Medulla oblongata (tissue), 1 donor: Measurements from ENCODE around the gene ZNF281.
"Not testable (repeated sequence)": the region's sequence is repeated elsewhere in the genome, so short reads cannot be mapped to it uniquely, and the experiment has no call there.

Experiments
- DNase-seq: peaks from one replicate; pipeline ENCODE4 v3.0.0-alpha.2; 2015; ENCODE audit errors: extremely low spot score

The ZNF281 gene

DNA sequence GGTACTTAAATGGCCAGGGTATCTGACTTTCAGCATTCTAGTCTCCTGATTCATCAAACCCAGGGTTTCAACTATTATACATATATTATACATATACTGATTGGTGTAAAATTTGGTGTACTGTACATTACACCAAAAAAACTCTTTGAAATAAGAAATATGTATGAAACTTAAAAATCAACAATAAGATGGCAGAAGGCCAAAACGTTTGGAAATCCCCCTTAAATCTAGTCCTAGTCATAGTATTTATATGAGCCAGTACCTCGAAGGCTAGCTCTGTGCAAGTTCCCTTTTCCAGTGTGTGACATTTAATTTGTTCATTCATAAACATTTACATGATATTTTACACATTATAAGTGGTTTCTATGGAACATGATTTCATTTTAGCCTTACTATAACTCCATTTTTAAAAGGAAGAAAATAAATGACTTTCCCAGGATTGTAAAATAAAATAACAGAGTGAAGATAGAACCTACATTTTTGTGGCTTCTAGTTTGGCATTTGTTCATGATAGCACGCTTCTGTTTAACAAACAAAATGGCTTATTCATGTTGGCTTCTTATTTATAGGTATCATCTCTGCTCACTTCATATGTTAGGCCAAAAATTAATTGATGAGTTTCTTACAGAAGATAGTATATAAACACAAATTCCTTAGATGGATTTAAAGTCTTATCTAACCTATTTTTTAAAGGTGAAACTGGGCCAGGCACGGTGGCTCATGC is 18.8 kb upstream of the ZNF281 start:
- DNase-seq: no peak

DNA sequence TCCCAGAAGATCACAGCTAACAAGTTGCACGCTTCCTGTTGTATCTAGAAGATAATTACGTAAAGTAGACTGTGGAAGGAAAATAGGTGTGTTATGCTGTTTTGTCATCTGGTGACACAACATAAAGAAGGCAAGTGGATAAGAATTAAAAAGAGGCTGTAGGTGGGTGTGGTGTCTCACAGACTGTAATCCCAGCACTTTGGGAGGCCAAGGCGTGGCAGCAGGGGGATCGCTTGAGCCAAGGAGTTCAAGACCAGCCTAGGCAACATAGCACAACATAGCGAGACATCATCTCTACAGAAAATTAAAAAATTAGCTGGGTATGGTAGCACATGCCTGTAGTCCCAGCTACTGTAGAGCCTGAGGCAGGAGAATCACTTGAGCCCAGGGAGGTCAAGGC is 17.9 kb upstream of the ZNF281 start:
- DNase-seq: no peak

DNA sequence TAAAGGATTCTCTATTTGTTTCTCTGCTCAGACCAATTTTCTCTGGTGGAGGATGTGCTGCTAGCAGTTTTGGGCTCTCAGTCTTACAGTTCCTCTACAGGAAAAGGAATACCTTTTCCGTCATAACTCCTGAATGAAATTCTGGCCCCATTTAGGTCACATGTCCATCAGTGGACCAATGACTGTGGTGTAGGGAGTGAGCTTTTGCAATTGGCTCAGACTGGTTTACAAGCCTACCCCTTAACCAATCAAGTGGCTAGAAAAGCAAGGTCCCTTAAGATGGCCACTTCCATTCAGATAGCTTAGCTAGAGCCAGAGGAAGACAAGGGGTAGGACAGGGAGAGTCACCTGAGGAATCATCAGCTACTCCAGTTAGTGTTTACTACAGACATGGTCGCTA is 16.4 kb upstream of the ZNF281 start:
- no peak for DNase-seq

DNA sequence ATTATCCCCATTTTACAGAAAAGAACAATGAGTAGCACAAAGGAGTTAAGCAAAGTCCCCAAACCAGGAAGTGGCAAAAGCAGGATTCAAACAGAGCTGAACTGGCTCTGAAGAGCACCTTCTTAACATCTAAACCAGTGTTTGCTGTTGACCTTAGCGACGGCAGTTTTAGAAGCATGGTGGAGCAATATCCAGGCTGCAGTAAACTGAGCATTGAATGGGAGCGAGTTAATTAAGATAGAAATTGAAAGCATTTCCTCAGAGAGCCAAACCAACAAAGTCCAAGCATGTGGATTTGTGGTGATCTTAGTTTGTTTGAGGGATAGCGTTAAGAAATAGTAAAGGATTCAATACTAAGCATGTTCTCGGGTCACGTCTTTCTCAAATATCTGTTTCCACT is 13.4 kb upstream of the ZNF281 start:
- DNase-seq: no peak

DNA sequence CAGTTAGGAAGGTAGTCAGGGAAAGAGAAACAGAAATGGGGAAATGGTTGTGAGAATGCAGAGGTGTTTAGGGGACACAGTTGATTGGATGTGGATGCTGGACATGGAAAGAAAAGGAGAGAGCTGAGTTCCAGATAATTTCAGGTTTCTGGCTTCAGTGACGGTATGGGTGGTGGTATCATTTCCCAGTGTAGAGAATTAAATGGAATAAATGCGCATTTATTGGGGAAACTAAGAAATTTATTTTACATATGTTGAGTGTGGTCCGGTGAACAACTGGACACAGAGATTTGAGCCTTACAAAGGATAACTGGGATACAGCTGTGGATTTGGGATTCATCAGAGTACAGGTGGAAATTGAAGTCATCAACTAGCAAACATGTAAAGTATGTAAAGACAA is 12.4 kb upstream of the ZNF281 start:
- no peak for DNase-seq

DNA sequence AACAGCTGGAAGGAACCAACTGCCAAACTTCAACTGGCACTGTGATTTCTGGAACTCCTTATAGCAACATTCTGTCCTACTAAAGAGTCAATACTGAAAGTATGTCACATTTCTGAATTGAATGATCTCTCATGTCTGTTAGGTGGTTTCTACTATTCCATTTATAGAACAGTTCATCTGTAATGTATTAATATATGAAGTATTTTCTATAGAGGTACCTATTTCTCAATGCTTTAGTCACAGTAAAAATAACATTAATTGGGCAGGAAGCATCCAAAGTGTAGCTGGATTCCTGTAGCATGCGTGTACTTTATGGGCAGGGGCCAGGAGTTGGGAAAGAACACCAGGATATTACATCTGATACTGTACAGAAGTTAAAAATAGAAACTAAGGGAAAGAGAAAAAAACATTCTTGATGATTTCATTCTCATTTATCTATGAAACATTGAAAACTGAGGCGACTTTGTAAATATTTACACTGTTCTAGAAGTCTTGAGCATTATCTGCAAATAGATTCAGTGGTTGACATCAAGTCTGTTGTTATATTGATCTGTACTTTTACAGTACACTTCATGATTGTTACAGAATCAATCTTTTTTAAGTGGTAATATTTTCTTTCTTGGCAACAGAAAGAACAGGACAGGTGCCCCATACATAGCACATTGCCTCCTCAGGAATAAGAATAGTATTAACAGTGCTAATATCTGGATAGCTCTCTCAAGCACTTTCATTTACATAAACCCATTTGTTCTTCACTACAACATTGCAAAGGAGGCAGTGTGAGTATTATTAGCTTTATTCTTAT is 6.2 kb upstream of the ZNF281 start:
- DNase-seq: no peak

DNA sequence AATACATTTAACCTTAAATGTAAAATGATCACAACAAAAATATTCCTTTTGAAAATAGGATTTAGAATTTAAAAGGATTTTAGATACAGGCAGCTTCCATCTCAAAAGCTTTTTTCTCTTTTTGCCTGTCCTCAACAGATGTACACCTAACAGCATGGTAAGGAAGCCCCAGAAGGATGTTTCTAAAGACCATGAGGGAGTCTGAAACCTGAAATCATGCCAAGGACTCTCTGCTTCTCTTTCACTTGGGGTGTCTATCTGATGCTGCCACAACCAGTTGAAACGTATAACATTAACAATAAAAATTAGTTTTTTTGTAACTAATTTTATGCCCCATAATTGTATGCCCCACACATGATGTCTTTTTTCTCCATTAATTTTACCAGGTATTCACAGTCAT is 5.4 kb upstream of the ZNF281 start:
- DNase-seq: no peak

DNA sequence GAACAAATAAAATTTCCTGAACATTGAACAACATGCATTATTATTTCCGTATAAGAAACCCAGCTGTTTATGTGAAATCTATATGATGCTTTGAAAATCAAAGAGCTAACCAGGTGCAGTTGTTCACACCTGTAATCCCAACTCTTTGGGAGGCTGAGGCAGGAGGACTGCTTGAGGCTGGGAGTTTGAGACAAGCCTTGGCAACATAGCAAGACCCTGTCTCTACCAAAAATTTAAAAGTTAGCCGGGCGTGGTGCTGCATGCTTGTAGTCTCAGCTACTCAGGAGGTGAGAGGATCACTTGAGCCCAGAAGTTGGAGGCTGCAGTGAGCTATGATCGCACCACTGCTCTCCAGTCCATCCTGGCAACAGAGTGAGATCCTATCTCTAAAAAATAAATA is 4.8 kb upstream of the ZNF281 start:
- no peak for DNase-seq

DNA sequence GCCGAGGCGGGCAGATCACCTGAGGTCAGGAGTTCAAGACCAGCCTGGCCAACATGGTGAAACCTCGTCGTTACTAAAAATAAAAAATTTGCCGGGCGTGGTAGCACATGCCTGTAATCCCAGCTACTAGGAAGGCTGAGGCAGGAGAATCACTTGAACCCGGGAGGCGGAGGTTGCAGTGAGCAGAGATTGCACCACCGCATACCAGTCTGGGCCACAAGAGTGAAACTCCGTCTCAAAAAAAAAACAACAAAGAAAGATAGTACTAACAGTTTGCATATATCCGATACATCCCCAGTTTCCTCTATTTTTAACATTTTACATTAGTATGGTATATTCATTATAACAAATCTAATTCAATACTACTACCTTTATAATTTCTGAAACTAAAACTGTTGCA is 3.9 kb upstream of the ZNF281 start:
- DNase-seq: not testable (repeated sequence)

DNA sequence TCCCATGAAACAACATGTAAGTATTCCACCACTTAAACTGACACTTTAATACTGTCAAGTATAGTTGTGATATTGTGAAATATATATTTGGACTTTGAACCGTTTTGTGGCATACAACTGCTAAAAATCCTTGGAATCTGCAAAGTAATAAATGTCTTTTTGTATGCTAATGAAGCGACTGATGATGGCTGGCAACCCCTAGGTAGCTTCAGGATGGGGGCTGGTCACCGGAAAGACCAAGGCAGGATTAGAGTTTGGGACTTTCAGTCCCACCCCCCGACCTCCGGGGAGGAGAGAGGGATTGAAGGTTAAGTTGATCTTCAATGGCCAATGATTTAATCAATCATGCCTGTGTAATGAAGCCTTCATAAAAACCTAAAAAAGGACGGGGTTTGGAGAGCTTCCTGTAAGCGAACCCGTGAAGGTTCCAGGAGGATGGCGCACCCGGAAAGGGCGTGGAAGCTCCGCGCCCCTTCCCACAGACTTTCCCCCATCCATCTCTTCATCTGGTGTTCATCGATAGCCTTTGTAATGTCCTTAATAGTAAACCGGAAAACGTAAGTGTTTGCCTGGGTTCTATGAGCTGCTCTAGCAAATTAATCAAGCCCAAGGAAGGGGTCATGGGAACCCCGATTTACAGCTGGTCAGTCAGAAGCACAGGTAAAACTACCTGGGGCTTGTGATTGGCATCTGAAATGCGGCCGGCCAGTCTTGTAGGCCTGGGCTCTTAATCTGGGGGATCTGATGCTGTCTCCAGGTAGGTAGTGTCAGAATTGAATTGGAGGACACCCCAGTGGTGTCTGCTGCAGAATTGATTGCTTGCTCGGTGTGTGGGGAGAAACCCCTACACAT is 1.8 kb upstream of the ZNF281 start:
- DNase-seq: no peak

DNA sequence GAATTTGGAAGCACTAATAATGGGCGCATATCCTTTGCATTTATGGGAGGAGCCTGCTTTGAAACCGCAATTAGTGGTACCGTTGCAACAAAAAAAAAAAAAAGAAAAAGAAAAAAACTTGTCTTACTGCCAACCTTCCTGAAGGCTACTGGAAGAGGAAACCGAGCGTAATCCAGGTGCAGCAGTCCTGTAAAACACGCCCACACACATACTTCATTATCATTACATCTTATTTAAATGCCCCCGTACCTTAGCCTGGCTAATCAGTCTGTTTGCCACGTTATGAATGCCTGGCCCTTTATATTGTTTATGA is 686 bp upstream of the ZNF281 start:
- DNase-seq: no peak

DNA sequence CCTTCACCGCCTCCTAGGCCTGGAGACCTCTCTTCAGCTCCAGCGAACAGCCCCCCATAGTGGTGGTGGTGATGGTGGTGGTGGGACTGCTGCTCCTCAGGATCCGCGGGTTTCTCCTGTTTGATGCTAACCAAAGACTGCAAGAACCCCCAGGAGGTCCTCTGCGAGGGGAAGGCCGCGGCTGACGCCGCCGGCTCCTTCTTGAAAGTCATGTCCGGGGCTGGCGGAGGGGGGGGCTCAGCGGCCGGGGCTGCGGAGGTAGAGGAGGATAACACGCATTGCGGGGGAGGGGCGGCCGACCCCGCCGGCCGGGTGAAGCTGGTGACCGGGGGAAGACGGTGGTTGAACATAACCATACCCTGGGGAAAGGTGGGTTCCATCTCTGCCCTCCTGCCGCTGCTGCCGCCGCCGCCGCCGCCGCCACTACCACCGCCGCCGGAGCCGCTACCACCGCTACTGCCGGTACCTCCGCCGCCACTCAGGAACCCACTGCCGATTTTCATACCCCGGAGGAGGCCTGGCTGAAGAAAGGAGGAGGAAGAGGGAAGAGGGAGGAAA is 554 bp downstream of the ZNF281 start:
- DNase-seq: no peak

DNA sequence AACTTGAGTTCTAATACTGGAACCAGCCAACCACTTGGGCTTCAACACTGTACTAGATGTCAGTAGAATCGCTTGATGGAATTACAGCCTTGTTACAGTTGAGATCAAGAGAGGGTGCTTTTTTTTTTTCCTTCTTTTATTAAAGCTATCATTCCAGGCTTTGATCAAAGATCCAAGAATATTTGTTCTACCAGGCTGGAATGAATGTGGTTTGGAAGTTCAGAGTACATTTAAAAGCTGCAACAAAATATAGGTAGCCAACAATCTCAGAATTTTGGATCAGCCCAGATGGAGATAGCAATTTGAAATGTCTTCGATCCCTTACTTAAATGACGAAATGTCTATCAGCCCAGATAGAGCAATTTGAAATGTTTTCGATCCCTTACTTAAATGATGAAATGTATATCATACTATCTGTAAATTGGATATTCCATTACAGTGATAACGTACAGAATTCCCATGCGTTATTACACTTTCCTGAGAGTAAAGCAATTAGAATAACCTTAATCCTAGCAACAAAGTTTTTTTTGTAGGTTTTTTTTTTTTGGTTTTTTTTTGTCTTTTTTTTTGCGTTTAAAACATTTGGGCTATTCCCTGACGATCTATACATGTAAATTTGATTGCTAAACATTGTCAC is 3.6 kb downstream of the ZNF281 start:
- DNase-seq: no peak

DNA sequence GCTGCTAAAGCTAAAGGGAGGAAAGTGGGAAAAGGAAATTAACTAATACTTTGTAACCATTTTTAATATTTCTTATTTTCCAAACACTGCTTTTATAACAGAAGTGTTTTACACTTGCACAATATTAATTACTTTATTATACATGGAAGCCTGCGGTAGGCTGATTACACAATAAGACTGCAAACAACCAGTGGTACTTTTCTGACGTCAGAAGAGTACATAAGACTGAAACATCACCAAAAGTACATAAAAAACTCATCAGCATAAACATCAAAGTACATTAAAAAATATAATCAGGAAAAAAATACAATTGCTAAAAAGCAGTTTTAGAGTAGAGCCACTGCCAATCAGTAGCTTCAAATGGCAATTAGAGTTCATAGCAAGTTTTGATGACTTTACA is 4.6 kb downstream of the ZNF281 start:
- DNase-seq: no peak

DNA sequence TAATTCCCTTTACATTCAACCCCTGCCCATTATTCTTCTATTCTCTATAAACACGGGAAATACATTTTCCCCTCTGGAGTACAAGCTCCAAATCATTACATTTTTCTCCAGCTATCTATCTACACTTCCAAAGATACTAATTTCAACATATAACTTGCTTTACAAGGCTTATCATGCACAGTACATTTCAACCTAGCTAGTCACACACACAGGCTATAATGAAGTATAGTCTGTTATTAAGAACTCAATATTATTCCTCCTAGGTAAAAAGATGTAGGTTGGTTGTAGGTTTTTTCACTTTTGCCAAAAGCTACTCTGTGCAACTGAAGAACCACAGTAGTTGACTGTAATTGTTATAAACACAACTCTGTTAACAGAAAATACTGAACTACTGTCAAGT is 8.1 kb downstream of the ZNF281 start:
- no peak for DNase-seq

DNA sequence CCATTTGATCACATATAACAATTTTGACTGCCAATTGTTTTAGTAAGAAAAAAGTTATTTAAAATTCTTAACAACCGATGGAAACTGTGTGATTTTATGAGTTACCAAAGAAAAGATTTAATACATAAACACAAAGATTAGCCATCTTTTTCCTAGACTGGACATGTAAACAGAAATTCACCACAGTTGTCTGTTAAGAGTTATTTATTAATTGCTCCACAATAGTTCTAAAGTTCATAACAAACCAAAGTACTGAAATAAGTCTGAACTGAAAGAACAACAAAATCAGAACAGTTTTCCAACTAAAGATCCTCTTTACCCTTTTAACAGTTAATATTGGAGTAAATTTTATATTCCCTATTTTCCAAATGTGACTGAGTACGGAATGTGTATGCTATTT is 8.6 kb downstream of the ZNF281 start:
- DNase-seq: no peak

DNA sequence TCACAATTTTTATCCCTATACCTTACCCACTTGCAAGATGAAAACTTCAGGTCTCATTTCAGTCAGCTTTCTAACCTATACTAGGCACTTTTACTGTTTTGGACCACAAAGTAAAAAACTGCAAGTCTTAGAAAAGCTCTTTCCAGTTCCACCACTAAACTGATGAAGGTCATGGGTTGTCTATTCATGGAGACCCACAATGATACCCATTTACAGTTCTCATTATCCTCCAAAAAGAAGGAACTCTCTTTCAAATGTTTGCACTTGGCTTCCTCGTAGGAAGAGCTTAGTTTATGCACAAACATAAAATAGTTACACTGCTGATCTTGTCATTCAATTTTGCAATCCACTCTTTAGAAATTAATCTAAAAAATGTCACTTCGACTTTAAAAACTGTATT is 9.3 kb downstream of the ZNF281 start:
- peak; percentile 77 for DNase-seq

DNA sequence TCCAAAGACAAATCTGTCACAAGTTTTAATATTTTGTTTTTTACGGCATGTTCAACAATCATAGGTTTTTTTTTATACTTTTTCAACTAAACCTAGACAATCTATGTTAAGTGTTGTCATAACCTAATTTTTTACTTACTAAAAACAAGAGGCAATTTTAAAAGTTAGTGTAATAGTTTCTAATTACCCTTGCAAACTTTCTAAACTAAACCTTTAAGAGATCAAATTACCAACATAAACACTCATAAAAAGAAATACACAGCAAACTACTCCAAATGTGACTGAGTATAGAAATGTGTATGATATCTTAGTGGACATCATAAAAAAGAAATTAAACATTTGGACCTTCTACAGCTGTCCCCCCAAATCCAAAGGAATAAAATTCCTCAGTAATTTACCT is 10.0 kb downstream of the ZNF281 start:
- no peak for DNase-seq

DNA sequence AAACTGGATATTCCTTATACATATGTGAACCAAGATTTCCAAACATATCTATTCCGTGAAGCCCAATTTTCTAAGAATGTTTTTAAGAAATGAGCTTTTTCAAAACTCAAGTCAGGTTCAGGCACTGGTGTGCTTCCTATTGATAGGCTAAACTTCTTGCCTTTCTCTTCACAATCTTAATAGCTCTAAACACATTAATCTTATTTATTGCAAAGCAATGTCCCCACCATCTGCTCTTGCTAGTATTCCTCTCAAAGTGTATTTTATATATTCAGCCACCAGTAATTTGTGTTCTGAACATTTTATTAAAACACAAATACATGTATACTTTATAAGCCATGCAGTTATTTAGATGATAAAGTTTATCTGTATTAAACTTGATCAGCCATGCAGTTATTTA is 11.5 kb downstream of the ZNF281 start:
- no peak for DNase-seq

DNA sequence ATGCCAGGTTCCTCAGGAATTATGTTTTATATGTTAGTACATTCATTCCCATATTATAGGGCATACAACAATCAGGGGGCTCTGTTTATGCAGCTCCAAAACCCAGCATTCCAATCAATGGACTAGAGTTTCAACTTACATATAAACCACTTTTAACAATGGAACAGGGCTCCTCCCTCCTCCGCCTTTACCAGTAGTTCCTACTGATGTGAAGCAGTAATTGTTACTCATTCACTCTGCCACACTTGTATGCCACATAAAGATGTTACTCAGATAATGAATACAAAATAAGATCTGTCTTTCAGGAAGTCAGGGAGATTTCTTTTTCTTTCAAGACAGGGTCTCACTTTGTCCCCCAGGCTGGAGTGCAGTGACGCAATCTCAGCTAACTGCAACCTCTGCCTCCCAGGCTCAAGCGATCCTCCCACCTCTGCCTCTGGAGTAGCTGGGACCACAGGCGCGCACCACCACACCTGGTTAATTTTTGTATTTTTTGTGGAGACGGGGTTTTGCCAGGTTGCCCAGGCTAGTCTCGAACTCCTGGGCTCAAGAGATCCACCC is 17.1 kb downstream of the ZNF281 start:
- DNase-seq: no peak

DNA sequence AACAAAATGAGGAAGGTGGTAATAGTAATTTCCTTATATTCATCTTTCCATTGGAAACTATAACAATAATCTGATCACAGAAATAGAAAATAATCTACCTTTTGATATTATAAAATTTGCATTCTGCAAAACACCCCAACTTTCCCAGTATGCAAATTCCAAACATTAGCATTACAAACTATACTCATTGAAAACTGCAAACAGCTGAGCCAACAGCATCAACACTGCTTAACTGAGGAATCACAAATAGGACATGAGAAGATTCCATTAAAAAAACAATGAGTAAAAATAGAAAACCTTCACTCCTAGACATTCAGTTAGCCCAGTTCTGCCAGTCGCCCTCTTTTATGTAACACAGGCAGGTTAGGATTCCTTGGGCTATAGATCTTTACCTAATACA is 18.1 kb downstream of the ZNF281 start:
- no peak for DNase-seq

DNA sequence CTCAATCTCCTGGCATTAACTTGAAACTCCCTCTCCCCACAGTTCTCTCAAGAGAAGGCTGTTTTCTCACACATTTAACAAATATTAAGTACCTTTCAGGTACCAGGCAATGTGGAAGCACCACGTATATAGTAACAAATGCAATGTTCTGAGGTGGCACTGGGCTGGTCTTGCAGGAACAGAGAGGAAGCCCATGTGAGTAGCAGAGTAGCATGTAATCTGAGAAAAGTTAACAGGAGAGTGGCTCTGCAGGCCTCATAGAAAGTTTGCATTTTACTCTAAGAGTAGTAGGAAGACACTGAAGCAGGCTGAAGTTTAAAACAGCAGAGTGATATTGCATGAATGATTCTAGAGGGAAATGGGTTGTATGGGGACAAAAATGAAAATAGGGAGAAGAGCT is 21.0 kb downstream of the ZNF281 start:
- DNase-seq: no peak
